ENCODE results near the gene DCK.
"Not testable (repeated sequence)": the region's sequence is repeated elsewhere in the genome, so short reads cannot be mapped to it uniquely, and the experiment has no call there.

DCK gene

DNA sequence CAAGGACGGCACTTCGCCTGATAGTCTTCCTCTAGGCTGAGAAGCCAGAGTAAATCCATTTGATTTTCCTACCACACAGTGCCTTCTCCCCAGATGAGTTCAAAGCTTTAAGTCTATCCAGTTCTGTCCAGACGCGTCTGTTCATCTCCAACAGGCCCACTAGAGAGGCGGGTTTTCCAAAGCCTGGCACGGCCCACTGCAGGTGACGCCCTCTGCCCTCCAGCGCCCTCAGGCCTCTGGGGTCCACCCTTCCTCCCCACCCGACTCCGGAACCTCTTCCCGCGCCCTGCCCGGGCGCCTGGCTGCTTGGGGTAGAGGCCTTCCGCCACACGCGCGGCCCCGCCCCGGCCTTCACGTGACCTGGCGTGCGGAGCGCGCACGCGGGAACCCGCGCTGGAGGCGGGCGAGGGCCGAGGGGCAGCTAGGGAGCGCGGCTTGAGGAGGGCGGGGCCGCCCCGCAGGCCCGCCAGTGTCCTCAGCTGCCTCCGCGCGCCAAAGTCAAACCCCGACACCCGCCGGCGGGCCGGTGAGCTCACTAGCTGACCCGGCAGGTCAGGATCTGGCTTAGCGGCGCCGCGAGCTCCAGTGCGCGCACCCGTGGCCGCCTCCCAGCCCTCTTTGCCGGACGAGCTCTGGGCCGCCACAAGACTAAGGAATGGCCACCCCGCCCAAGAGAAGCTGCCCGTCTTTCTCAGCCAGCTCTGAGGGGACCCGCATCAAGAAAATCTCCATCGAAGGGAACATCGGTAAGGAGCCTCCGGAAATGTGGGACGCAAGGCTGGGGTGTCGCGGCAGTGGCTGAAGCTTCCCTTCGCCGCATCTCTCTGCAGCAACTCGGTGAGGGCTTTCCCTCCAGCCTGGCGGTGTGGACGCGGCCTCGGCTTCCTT lies at the start of gene DCK:
Gene DCK, plus strand, starts transcription at position 469 of the 888 bp plus-strand sequence. Its CDS starts 187 bp downstream, at position 656.
- DNase-seq: peak; percentile 71 to 91

DNA sequence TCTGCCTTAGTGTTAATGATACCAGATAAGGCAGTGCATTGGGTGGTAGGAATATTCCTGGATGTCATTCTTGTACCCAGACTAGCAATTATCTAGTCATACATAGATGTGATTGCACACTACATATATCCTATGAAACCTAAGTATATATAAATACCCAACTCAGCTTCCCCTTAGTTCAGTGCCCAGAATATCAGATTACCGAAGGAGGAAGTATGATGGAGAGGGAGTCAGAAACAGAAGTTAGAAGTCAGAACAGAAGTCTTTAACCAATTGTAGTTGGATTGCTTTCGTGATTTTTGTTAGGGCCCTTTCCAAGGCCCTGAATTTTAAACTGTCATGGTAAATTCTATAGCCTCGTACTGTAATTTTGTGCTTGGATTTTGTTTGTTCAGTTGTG lies 48.4 kb upstream of the DCK start:
- no peak for DNase-seq

DNA sequence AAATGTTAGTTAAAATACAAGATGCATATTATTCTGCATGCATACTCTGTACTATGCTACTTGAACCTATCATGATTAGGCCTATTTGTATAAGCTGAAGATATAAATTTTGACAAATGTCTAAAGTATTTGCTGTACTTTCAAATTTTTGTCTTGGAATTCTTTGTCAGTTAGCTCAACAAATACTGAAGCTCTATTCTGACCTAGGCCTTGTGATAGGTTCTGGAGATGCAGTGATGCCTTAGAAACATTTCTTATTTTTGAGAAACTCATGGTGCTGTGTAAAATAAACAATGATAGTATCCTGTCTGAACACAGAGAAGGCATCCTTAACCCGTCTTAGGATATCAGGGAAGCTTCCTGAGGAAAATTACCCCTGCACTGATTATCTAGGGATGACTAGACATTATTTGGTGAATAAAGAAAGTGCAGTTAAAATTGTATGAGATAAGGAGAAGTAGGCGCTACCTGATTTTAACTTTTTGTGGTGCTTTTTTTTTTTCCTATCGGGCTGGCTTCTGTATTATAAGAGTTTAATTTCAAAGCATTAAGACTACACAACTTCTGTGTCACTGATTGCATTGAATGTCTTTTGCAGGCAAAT lies 47.9 kb upstream of the DCK start:
- no peak for DNase-seq

DNA sequence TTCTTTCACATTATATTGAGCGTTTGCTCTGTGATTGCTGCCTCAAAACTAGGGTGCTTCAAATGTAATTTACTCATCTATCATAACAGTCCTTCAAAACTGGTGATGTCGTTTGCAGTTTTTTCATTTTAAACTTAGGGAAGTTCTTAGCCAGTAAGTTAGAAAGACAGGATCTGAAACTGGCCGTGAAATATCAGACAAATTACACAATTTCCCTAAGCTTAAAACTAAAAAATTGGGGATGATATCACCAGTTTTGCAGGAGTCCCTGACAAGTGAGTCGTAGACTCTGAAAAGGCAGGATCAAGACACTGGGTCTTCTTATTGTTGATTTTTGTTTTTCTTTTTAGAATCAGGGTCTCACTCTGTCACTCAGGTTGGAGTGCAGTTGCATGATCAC lies 46.5 kb upstream of the DCK start:
- DNase-seq: no peak

DNA sequence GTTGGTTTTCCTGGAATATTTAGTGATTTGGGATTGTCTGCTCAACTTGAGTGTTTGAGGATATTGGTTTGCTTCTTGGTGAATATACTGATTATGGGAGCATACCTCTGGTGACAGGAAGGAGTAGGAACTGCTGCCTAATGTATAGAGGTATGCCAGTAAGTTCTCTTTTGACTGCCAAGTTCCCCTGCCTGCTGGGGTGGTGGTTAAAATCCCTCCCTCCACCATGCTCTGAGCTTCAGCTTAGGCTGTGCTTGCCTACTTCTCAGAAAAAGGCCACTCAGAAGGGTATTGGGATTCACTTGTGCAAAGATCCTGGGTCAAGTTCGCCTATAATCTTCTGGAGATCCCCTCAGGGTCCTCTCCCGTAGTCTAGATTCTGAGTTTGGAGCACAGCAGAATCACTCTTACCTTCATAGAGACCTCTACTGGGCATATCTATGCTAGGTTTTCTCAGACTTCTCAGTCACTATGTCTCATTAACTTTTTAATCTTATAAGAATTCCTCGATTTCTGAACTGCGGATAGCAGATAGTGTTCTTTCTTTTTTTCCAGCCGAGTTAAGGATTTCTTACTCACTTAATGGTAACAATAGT lies 44.7 kb upstream of the DCK start:
- no peak for DNase-seq

DNA sequence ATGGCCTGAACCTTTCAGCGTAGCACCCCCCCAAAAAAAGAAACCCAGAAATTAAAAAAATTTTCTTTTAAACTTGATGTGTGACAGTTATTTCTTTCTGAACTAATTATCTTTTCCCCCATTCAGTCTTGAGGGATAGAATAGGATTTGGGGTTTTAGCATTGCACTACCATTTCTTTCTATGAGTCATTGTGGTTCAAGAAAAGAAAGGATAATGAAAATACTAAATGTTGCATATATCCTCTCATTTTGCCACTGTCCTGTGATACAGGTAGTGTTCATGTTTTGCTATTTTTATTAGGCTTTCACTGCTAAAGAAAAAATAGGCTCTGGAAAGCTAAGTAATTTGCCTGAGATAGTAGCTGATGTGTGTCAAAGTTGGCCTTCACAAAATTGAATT lies 39.4 kb upstream of the DCK start:
- DNase-seq: no peak

DNA sequence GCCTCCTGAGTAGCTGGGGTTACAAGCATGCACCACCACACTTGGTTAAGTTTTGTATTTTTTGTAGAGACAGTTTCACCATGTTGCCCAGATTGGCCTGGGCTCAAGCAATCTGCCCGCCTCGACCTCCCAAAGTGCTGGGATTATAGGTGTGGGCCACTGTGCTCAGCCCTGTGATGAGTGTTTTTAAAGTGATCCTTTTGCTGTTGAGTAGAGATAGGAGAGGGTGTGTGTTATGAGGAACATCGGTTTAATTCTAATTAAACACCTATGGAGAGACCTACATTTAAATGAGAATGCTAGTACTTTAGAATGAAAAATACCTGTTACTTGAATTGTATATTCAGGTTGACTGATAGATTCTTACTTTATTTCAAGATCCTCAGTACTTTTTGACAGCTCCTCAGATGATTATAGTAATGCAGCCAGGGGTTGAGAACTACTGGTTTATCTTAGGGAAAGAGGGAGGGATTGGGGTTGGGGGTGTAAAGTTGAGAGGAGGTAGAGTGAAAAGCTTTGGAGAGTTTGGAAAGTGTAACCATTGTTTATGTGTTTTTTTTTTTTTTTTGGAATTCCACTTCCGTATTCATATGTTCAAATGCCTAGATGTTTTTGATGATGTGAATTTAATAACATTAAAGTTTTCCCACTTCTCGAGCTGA lies 36.8 kb upstream of the DCK start:
- DNase-seq: no peak

DNA sequence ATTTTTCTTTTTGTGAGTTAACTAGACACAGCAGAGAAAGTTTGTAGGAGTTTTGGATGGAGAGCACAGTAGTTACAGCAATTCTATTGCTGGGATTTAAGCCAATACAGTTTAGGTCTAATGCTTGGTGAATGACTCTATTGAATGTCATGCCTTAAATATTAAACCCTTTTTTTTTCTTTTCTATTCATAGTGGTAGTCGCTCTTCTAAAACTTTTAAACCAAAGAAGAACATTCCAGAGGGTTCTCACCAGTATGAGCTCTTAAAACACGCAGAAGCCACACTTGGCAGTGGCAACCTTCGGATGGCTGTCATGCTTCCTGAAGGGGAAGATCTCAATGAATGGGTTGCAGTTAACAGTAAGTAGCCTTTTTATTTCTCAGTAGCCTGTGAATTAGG lies 34.8 kb upstream of the DCK start:
- DNase-seq: no peak

DNA sequence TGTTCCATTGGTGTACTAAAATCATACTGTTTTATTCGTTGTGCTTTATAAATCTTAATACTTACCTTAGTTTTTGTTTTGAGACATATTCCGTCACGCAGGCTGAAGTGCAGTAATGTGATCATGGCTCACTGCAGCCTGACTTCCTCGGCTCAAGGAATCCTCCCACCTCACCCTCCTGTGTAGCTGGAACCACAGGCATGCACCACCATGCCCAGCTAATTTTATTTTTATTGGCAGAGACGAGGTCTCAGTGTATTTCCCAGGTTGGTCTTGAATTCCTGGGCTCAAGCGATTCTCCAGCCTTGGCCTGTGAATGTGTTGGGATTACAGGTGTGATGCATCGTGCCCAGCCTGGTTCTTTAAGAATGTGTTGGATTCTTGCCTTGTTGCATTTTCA lies 24.4 kb upstream of the DCK start:
- no peak for DNase-seq

DNA sequence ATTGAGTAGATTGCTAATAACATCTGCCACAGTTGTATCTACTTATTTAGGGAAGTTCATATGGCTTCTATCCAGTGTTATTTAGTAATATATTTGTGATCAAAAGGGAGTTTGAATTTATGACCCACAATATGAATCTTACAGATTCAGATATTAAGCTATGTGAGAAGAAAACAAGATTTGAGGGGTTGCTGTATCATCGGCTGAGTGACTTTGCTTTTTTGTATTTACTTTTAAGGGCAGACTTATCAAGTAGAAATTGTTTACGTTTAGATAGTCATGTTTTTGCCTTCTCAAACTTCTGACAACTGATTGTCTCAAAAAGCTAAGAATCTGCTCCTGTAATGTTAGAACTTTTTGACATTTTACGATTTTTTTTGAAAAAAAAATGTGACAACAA lies 17.2 kb upstream of the DCK start:
- DNase-seq: no peak

DNA sequence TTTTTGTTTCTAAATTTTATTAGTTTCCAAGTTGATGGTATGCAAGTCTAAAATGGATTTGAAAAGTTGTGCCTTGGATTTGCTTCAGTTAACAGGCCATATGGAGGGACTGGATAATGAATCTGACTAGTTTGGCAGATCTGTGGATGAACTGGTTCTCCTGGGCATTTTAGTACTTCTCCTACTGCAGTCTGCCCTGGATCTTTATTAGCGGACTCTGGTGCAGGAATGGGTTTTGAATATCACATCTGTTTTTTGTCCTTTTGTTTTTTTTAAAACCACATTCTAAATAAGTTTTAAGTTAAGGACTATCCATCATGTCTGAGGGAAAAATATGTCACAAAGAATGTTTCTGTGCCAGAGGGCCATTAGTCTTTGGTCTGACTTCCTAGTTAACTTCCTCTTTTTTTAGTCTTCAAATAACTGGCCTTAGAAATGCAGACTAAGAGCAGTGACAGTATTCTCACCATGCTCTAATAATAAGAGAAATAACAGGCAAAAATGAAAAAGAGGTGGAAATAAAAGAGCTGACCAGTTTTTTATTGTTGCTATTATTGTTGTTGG lies 13.9 kb upstream of the DCK start:
- DNase-seq: no peak

DNA sequence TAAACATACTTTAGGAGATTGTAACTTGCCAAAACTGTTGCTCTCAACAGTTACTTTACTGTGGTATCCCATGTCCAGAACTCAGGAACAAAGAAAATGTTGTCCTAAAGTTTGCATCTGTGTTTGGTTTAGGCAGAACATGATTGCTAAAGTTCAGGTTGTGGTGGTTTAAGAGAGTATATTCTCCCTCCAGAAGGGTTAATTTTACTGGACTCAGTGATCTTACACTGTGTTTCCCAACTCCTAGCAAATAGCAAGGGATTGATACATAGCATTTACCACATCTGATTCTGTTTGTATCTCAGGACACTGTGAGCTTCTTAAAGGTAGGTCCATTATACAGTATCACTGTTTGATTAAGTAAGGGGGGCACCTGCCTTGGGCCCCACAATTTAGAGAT lies 13.3 kb upstream of the DCK start:
- DNase-seq: no peak

DNA sequence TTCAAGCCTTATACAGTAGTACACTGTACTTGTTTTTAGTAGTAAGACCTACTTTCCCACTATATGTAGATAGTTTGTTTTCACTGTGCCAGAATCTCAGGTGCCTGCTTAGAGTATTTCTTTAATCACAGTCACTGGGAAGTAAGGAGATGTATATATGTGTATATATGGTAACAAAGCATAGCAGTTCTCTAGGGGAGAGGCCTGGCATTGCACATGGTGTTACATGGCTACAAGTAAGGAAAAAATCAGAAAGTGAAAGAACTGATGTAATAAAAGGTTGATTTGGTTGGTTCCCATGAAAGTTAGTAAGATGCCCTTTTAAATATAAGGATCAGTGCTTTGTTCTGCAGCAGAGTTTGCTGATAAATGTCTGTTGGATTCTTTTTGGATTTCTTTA lies 9.3 kb upstream of the DCK start:
- no peak for DNase-seq

DNA sequence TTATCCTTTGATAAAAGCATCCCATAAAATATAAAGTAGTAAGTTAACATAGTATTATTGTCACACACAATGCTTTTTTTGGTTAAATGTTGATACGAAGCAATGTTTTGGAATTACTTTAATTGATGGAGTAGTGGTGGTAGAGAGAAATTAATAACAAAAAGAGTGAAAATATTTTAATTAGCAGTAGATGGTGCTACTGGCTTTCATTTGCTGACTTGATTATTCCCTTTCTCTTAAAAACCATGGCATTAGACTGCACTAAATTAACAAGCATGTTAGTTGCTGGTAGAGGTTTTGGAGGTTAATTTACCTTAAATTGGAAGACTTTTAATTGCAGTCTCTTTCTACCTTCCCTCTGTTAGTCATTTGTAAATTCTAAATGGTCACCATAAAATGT lies 8.9 kb upstream of the DCK start:
- no peak for DNase-seq

DNA sequence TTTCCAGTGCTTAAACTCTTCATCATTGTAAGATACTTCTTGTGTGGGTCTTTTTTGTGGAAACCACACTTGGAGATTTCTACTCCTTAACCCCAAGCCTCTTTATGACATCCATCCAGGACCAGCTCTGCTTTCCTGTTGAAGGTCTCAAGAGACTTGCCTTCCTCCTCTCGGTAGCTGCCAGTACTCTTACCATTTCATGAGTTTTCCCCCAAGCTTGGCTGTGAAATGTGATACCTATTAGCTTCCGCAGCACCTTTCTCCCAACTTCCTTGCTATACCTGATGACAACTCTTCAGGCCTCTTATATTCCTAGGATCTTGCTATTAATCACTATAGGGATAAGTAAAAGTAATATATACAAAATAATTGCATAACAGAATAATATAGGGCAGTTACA lies 1.9 kb upstream of the DCK start:
- DNase-seq: no peak

DNA sequence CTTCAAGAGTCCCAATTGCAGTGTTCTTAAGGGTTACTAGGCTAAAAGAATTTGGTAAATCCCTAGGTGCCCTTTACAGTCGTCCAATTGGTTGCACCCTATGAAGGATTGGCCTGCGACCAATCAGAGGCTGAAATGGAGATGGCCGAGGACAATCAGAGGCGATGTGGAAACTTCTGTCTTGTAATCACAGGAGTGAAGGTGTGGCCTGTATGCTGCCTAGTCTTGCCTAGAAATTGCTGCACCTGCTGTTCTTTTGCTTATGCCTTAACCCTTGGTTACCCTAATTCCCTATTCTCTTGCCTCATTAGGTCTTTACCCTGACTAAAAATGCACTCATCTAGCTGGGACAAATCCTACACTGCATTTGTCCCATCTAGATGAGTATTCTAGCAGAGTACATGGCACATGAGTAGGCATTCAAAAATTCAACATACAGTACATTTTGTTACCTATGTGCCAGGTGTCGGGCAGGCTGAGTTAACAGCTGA lies 1.0 kb upstream of the DCK start:
- peak in 1 of 2 experiments; percentile 25 for DNase-seq

DNA sequence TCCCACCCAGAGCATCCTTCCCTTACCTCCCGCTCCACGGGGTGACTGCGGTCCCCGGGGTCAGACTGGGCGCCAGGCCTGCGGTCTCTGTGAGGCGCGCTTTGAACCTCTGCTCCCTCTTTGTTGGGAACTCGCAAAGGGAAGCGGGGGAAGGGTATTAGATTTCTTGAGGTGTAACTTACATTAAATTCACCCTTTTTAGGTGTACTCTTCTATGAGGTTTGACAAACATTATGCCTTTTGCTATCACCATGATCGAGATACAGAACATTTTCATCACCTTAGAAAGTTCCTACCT lies 569 bp downstream of the DCK start:
- DNase-seq: no peak

DNA sequence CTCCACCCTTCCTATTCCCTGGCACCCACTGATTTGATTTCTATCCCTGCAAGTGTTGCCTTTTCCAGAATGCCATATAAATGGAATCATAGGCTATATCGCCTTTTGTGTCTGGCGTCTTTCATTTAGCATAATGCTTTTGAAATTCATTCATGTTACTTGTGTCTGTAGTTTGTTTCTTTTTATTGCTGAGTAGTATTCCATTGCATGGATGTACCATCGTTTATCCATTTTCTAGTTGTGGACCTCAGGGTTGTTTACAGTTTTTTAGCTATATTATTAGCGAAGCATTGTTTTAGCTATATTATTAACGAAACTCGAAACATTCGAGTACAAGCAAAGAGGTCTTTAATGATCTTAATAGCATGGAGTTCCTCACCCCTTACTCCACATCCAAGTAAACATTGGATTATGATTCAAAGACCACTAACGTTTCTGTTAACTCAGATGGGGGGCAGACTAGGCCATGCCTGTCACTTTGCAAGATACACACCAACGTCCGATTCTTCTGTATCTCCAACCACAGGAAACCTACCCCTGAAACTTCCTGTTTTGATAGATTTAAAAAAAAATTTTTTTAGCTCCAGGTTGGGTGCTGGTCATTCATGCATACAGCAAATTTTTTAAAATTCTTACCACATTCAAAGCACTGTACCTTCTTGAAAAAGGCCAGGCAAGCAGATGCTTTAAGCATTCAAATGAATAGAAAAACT lies 1.1 kb downstream of the DCK start:
- DNase-seq: no peak

DNA sequence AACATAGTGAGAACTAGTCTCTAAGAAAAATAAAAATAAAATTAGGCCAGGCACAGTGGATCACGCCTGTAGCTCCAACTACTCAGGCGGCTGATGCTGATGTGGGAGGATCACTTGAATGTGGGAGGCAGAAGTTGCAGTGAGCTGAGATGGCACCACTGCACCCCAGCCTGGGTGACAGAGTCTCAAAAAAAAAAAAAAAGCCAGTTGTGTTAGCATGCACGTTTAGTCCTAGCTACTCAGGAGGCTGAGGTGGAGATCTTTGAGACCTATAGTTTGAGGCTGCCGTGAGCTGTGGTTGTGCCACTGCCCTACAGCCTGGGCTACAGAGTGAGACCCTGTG lies 2.5 kb downstream of the DCK start:
- DNase-seq: no peak

DNA sequence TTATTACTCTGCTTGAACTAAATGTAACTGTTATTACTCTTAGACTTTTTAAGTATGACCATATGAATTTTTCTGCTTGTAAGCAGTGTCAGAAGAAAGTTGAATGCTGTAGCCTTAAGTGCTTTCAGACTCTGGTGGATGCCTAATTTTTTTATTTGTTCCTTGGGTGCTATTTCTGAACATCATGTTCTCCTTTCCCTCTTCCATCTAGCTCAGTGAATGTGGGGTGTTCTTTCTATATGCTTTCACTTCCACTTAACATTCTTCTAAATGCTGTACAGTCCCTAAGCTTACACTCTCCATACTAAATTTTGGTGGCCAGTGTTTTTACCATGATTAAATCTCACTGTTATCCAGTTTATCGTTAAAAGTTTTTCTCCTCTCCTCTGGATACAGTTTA lies 3.6 kb downstream of the DCK start:
- DNase-seq: no peak

DNA sequence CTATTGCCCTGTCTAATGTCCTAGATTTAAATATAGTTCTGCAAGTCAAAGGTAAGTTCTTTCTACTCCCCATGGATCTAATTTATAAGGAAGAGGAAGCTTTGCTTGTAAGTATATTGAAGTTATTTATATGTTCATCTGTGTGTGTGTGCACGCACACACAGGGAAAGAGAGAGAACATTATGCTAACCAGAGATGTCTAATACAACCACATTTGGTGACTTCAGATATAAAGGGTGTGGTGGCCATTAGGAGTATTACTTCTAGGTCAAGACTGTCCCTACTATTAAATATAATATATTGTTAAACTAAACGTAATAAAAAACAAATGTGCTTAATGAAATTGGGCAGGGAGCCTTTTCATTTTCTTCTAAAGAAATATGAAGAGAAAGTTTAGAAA lies 4.1 kb downstream of the DCK start:
- DNase-seq: no peak

DNA sequence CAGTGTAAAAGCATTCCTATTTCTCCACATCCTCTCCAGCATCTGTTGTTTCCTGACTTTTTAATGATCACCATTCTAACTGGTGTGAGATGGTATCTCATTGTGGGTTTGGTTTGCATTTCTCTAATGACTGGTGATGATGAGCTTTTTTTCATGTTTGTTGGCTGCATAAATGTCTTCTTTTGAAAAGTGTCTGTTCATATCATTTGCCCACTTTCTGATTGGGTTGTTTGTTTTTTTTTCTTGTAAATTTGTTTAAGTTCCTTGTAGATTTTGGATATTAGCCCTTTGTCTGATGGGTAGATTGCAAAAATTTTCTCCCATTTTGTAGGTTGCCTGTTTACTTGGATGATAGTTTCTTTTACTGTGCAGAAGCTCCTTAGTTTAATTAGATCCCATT lies 6.2 kb downstream of the DCK start:
- DNase-seq: not testable (repeated sequence)

DNA sequence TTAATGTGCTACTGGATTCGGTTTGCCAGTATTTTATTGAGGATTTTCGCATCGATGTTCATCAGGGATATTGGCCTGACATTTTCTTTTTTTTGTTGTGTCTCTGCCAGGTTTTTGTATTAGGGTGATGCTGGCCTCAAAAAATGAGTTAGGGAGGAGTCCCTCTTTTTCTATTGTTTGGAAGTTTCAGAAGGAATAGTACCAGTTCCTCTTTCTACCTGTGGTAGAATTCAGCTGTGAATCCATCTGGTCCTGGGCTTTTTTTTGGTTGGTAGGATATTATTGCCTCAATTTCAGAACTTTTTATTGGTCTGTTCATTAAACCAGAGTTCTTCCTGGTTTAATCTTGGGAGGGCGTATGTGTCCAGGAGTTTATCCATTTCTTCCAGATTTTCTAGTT lies 7.9 kb downstream of the DCK start:
- not testable (repeated sequence) for DNase-seq

All from NCI-H446 (cell line).